GM18502 (cell line): ENCODE data around the gene ALDOA.

Experiments used
- ATAC-seq: cut with Tn5 transposase; IDR thresholded peaks from one replicate; pipeline ENCODE4 v1.9.1; 2021; ENCODE audit warnings: mild to moderate bottlenecking; ENCODE audit not compliant: unreplicated experiment, poor library complexity

ALDOA gene

GRCh38 chr16:30087181-30087898 is 21.8 kb downstream of the ALDOA start:
- ATAC-seq, result no peak

- no peak for ATAC-seq
Measured at GRCh38 chr16:30088237-30088831, 22.8 kb downstream of the ALDOA start.

- no peak for ATAC-seq
Measured at GRCh38 chr16:30088832-30089624, 23.5 kb downstream of the ALDOA start.

GRCh38 chr16:30090610-30091331 is 25.2 kb downstream of the ALDOA start:
- no peak for ATAC-seq

GRCh38 chr16:30091474-30092372 is 26.2 kb downstream of the ALDOA start, which contains the start of gene TBX6:
Gene TBX6 (minus strand): TSS chr16:30091924. CDS start chr16:30091193, 731 bp downstream.
- peak; percentile 71 for ATAC-seq

DNA sequence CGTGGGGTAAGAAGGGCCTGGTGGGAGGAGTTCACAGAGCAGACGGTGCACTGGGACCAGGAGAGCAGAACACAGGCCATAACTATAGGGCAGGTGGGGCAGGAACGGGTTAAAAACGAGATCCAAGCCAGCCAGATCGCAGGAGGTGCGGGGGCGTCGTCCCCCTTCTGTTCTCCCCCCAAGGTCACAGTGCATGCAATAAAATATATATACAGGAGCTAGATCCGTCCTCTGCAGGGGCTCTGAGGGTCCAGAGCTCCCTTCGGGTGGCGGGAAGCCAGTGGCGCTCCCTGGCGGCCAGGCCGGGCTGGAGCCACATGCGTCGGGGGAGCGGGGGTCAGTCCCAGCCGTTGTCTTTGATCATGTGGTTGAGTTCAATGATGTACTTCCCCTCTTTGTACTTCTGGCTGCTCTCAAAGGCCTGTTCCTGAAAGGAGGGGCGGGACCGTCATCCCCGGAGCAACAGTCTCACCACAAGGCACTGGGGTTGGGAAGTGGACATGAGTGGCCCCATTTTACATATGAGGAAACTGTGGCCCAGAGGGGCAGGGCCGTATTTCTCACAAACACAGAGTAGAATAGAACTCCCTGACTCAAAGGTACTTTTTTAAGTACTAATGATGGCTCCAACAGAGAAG is 26.9 kb downstream of the ALDOA start:
- ATAC-seq, result peak; percentile 41

GRCh38 chr16:30094541-30095165 is 29.1 kb downstream of the ALDOA start:
- ATAC-seq, result no peak

DNA sequence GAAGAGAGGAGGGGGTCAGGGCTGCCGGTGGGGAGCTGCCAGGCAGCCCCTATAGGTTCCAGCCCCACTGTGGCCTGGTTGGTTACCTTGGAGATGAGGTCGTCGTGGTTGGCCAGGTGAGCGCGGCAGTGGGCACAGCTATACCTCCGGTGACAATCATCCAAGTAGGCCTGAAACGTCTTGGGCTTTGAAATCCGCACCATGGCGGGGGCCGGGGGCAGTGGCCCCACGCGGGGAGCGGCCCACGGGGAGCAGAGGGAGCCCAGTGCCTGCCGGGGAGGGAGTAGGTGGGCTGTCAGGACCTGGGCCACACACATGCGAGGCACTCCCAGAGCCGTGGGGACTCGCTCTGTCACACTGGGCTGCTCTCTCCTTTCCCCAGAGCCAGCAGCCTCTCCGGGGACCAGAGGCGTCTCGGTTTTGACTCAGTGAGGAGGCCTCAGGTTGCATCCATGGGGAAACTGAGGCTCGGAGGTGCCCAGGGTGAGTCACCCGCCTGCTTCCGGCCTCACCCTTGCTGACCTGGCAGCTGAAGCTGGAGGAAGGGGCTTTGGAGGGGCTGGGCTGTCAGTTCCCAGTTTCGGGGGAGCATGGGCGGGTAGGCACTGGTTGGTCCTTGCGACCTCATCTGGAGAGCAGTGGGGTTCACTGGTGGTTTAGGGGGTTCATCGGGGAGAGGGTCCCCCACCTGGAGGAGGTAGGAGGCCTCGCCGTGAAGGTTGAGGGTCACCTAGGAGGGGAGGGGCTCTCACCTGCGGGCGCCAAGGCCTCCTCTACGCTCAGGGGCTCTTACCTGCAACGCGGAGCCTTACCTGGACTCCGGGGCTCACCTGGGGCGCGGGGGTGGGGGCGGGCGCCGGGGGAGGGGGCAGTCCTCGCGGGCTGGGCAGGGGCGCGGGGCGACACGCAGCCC is 29.9 kb downstream of the ALDOA start:
- ATAC-seq, result no peak

DNA sequence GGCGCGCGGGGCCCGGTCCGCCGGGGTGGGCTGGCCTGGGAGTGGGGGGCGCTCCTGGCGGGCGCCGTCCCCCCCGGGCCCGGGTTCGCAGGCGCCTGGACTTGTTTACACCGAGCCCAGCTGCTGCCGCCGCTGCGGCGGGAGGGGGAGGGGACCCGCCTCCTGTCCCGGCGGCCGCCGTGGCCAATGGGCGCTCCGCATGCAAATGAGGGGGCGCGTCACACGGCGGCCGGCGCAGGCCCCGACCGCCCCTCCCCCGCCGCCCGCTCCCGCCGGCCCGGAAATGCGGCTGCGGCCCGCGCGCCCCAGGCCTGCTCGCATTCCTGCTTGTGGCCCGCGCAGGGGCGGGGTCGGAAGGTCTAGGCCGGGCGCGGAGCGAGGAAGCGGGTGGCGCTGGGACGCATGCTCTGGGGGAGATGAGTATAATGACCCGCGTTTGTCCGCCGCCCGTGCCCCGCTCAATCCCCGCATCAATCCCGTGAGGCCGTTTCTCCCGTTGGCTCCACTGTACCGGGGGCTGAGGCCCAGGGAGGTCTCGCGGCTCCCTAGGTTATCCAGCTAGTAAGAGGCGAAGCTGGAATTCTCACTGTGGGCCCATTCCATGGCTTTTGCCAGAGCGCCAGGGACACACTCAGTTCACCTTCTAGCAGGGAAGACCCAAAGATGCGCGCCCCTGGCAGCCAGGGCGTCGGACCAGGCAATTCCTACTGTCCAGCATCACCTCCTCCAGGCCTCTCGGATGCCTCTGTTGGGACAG is 30.7 kb downstream of the ALDOA start, which contains the start of gene YPEL3:
YPEL3 (minus strand) TSS at position 109 of the 757 bp plus-strand sequence. CDS start 731 bp downstream, outside the sequence.
- peak; percentile 46 for ATAC-seq

- ATAC-seq, result no peak
Measured at GRCh38 chr16:30096862-30097563, 31.5 kb downstream of the ALDOA start.

DNA sequence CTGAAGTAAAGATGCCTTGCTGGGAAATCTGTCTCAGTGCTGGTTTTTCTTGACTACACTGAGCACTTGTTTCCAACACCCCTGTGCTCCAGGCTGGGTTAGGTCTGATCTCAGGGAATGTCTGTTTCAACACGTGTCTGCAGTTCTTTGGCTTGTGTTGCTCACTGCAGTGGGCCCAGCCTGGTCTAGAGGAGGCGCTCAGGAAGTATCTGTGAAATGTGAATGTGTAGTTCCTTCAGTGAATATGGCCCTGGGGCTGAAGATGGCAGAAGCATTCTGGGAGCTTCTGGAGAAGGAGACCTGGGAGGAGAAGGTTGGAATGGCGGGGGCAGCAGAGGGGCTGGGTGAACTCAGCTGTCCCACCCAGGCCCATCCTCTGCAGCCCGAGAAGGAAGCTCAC is 38.5 kb downstream of the ALDOA start:
- ATAC-seq, result no peak

DNA sequence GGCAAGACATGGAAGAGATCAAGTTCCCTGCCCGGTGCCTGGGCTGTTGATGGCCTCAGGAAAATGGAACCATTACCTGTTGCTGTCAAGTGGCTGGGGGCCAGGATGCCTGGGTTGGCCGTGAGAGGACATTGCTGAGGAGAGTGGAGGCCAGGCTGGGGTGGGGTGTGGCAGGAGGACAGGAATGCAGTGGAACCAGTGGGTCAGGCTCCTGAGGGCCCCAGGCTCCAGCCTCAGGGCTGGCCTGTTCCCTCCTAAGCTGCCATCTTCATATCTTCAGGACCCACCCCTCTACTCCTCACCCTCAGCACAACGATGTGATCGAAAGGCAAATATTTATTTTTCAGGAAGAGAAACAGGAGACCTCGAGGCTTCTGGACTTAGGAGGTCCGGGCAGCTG is 38.9 kb downstream of the ALDOA start:
- no peak for ATAC-seq

DNA sequence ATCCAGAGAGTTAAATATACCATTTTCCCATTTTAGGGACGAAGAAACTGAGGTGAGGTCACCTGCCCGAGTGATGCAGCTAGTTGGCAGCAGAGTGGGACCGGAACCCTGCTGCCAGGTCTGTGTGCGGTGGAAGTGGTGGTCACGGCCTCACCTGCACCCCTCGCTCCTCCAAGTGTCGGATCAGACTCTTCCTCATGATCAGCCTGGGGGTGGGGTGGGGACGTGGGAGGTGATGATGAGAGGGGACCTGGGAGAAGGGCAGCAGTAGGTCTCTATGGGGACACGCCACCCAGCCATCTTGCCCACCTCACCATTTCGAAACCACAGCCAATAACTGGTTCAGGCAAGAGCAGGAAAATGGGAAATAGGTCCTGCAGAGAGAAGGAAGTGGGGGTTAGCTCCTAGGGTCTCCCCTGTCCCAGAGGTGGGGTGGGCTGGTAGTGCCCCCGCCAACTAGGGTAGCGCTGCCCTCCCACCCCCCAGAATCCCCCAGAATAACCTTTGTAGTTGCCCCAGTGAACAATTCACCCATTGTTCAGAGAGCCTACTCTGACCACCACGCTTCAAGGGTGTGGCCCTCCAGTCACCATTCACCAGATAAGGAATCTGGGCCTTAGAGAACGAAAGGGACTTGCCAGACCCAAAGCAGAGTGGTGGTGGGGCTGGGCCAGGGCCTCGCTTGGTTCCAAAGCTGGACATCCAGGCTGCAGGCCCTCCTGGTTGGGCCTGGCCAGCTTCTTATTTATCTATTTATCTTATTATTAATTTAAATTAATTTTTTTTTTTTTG is 42.7 kb downstream of the ALDOA start:
- no peak for ATAC-seq

DNA sequence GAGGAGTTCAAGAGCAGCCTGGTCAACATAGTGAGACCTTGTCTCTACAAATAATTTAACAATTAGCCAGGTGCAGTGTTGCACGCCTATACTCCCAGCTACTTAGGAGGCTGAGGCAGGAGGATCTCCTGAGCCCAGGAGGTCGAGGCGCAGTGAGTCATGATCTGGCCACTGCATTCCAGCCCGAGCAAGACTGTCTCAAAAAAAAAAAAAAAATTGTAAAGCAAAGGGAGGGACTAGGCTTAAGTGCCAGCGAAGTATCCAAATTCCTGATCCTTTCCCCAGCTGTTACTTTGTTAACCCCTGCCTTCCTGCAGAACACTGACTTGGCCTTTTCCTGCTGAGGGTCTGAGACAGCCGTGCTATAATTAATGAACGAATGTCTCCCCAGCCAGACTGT is 45.1 kb downstream of the ALDOA start:
- no peak for ATAC-seq

- no peak for ATAC-seq
Measured at GRCh38 chr16:30112197-30113030, 46.9 kb downstream of the ALDOA start.
